ENCODE results near the gene SLC25A51. TPM values are rescaled to one million over a fixed set of nuclear protein-coding genes. Genes with fewer than 3 reads are reported as not detected.

SLC25A51 gene
- total RNA-seq, 1 donor from 2014 or later: 32.5 TPM

DNA sequence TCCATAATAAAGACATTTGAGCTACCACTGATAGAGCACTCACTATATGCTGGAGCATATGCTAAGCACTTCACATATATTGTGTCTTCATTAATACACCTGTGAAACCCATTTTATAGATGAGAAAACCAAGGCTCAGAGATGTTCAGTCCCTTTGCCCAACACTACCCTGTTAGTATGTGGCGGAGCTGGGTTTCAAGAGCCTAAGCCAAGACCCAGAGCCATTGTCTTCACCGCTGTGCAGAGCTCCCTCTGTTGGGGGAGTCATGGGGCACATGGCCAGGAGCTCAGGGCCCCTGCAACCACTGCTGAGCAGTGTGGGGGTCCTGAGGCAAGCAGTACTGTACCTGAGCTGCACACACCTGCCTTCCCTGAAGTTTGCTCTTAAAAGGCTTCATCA is 37.3 kb upstream of the SLC25A51 start:
- no peak for DNase-seq (ENCODE audit: low read depth, low spot score)
- Mint-ChIP-seq H3K36me3 (ENCODE audit: low read depth) (no peaks in the 10 kb centered on the region), H3K27me3 (ENCODE audit: low read depth) (peaks cover 4% of the 10 kb centered on the region), H3K4me3 (no peak overlapping the region), H3K4me1 (peaks cover 31% of the 10 kb centered on the region), H3K27ac (ENCODE audit: unreplicated experiment) (no peak overlapping the region), H3K9me3 (no peaks in the 10 kb centered on the region)
- TF ChIP-seq, protein P1, sequence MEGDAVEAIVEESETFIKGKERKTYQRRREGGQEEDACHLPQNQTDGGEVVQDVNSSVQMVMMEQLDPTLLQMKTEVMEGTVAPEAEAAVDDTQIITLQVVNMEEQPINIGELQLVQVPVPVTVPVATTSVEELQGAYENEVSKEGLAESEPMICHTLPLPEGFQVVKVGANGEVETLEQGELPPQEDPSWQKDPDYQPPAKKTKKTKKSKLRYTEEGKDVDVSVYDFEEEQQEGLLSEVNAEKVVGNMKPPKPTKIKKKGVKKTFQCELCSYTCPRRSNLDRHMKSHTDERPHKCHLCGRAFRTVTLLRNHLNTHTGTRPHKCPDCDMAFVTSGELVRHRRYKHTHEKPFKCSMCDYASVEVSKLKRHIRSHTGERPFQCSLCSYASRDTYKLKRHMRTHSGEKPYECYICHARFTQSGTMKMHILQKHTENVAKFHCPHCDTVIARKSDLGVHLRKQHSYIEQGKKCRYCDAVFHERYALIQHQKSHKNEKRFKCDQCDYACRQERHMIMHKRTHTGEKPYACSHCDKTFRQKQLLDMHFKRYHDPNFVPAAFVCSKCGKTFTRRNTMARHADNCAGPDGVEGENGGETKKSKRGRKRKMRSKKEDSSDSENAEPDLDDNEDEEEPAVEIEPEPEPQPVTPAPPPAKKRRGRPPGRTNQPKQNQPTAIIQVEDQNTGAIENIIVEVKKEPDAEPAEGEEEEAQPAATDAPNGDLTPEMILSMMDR (conservative IDR thresholded peaks at IDR 0.05): no peak

DNA sequence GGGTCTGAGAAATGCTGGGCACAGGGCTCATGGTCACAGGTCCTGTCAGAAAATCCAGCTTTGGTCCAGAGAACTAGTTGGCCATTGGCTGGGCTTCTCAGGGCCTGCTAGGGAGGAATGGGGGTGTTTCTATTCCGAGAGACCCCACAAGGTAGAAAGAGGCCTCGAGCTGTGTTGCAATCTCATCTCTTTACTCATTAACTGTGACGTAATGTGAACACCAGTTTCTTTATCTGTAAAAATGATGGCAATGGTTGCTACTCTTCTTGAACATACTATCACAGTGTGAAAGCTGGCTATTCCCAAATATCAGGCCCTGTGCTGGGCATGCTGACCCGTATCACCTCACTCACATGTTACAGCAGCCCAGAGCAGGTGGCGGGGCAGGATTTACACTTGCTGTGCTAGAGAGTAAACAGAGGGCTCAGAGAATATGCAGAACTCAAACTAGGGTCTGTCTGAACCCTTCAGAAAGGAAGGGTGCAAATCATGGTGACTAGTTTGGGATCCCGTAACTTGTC is 35.7 kb upstream of the SLC25A51 start:
- no peak overlapping the region for H3K27ac Mint-ChIP-seq (ENCODE audit: unreplicated experiment)
- peaks cover 34% of the 10 kb centered on the region for H3K4me1 Mint-ChIP-seq
- H3K9me3 Mint-ChIP-seq: no peaks in the 10 kb centered on the region
- DNase-seq (ENCODE audit: low read depth, low spot score): no peak
- peaks cover 4% of the 10 kb centered on the region for H3K27me3 Mint-ChIP-seq (ENCODE audit: low read depth)
- no peak overlapping the region for H3K4me3 Mint-ChIP-seq
- H3K36me3 Mint-ChIP-seq (ENCODE audit: low read depth): no peaks in the 10 kb centered on the region
- TF ChIP-seq, protein P1 (conservative IDR thresholded peaks at IDR 0.05): no peak

DNA sequence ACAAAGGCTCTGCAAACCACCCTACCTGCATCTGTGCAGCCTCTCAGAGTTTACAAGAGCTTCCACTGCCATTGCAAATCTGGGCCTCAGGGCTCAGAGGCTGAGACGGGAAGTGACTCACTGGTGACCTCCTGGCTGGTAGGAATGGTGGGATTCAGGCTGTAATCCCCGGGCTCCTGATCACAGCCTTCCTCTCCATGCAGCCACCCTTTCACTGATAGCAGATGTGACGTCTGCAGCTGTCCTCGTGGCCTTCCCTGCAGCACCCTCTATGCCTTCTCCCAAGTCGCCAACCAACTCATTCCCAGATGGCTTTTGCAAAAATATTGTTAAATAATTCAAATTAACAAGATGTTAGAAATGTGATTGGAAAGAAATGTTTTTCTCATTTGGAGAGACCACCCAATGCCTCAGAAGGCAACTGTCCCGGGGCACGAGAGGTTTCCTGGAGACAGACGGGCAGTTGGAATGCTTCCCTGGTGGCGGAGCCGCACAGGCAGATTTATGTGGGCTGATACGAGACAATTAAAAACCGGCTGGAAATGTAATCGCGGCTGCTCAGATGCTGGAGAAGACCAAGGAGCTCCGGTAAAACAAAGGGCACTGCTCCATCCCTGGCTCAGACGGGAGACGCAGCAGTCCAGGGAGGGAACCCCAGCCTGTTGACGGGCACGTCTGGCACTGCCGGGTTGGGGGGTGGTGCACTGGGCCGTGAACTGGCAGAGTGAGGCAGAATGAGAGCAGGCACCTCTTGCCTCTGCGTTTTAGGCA is 34.4 kb upstream of the SLC25A51 start:
- H3K36me3 Mint-ChIP-seq (ENCODE audit: low read depth): no peaks in the 10 kb centered on the region
- DNase-seq (ENCODE audit: low read depth, low spot score): no peak
- peaks cover 39% of the 10 kb centered on the region for H3K4me1 Mint-ChIP-seq
- TF ChIP-seq, protein P1 (conservative IDR thresholded peaks at IDR 0.05): no peak
- peaks cover 4% of the 10 kb centered on the region for H3K27me3 Mint-ChIP-seq (ENCODE audit: low read depth)
- peak overlapping the region; percentile 64 for H3K27ac Mint-ChIP-seq (ENCODE audit: unreplicated experiment)
- H3K4me3 Mint-ChIP-seq: peak overlapping the region; percentile 39
- H3K9me3 Mint-ChIP-seq: no peaks in the 10 kb centered on the region

DNA sequence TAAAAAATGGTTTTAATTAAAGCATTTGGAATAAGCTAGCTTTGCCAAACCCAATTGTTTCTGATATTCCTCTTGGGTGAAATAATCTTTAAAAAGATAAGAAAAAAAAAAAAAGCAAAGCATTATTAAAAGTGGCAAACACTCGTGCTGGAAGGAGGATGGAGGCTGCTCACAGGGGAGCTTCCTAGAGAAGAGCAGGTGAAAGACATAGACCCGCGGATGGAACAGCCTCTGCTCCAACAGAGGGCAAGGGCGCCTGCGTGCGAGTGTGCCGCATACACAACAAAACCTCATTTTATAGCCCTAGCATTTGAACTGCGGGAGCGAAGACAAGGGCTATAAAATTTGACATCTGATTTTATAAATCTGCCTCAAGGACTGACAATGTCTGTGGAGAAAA is 33.4 kb upstream of the SLC25A51 start:
- H3K27ac Mint-ChIP-seq (ENCODE audit: unreplicated experiment): peak overlapping the region; percentile 91
- TF ChIP-seq, protein P1 (conservative IDR thresholded peaks at IDR 0.05): no peak
- H3K4me3 Mint-ChIP-seq: no peak overlapping the region
- H3K36me3 Mint-ChIP-seq (ENCODE audit: low read depth): no peaks in the 10 kb centered on the region
- H3K9me3 Mint-ChIP-seq: no peaks in the 10 kb centered on the region
- peaks cover 40% of the 10 kb centered on the region for H3K4me1 Mint-ChIP-seq
- DNase-seq (ENCODE audit: low read depth, low spot score): no peak
- peaks cover 4% of the 10 kb centered on the region for H3K27me3 Mint-ChIP-seq (ENCODE audit: low read depth)

DNA sequence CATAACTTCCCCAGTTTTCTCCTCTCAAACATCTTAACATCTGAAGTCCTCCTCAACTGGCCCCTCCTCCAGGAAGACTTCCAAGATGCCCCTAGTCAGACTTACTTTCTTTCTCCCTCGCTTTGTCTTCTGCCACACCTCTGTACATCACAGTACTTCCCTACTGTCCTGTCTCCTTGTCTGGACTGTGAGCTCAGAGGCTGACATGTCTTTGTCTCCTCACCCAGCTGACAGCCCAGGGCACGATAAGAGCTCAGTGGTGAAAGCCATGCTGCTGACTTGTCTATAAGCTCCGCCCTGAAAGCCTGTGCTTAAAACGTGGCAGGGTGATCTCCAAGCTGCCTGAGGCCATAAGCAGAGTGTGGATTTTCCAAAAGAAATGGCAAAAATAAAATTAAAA is 33.0 kb upstream of the SLC25A51 start:
- DNase-seq (ENCODE audit: low read depth, low spot score): no peak
- H3K27me3 Mint-ChIP-seq (ENCODE audit: low read depth): peaks cover under 1% of the 10 kb centered on the region
- TF ChIP-seq, protein P1 (conservative IDR thresholded peaks at IDR 0.05): no peak
- H3K27ac Mint-ChIP-seq (ENCODE audit: unreplicated experiment): peak overlapping the region; percentile 37
- H3K36me3 Mint-ChIP-seq (ENCODE audit: low read depth): no peaks in the 10 kb centered on the region
- H3K9me3 Mint-ChIP-seq: no peaks in the 10 kb centered on the region
- H3K4me1 Mint-ChIP-seq: peaks cover 37% of the 10 kb centered on the region
- no peak overlapping the region for H3K4me3 Mint-ChIP-seq

Measured in neural crest cell (in vitro differentiated cells).